Fibroblast of lung (primary cell): ENCODE measurements around the gene SYNJ2.

ENCODE experiments used
- CTCF ChIP-seq, 2 donors: IDR thresholded peaks in 1 of 2; conservative IDR thresholded peaks in 1 of 2; 1 replicate in 1 of 2; 2 replicates in 1 of 2; pipeline ENCODE4 v1.5.1; 2011 to 2012; ENCODE audit warnings: low read length in 2 of 2, control low read depth in 1 of 2, inconsistent platforms in 1 of 2, low read depth in 1 of 2, mild to moderate bottlenecking in 1 of 2
- EZH2 ChIP-seq: IDR thresholded peaks from 2 replicates; pipeline ENCODE4 v1.5.1; 2012; ENCODE audit warnings: low read length, control low read depth, mild to moderate bottlenecking; ENCODE audit errors: missing control alignments

- TF ChIP-seq EZH2 (no peak), CTCF (conservative IDR thresholded peaks at IDR 0.05 in 1 of 2, IDR thresholded peaks at IDR 0.05 in 1 of 2; ENCODE audit: low read depth in 1 of 2, low read length in 2 of 2) (no peak)
These were observed 75.7 kb downstream of the SYNJ2 start for GRCh38 chr6:158057213-158057987.
